Lower lobe of right lung (tissue), 2 donors: ENCODE measurements around the gene NSD1. TPM values are rescaled to one million over a fixed set of nuclear protein-coding genes. Genes with fewer than 3 reads are reported as not detected.

Experiments
- ATAC-seq, 2 donors: fragments of 200-7000 bp; cut with Tn5 transposase; one replicate each; pipeline ENCODE4 v1.9.1; 2020 to 2022; ENCODE audit warnings: mild to moderate bottlenecking in 2 of 2, moderate library complexity in 2 of 2
- DNase-seq: peaks from one replicate; pipeline ENCODE4 v3.0.0-alpha.2; 2020
- H3K27ac ChIP-seq: fragments of 200-600 bp; one replicate; pipeline ENCODE4 v1.8.0; 2022
- H3K27me3 ChIP-seq: fragments of 200-600 bp; one replicate; pipeline ENCODE4 v1.8.0; 2022; ENCODE audit warnings: low read depth
- H3K36me3 ChIP-seq: fragments of 200-600 bp; one replicate; pipeline ENCODE4 v1.8.0; 2022; ENCODE audit warnings: mild to moderate bottlenecking
- H3K4me1 ChIP-seq: fragments of 200-600 bp; one replicate; pipeline ENCODE4 v1.8.0; 2022
- H3K4me3 ChIP-seq: fragments of 200-600 bp; one replicate; pipeline ENCODE4 v1.8.0; 2022; ENCODE audit warnings: mild to moderate bottlenecking
- H3K9me3 ChIP-seq: fragments of 200-600 bp; one replicate; pipeline ENCODE4 v1.8.0; 2022
- CTCF ChIP-seq: fragments of 200-600 bp; IDR thresholded peaks from one replicate; pipeline ENCODE4 v1.8.0; 2022; ENCODE audit warnings: antibody characterized with exemption, mild to moderate bottlenecking
- intact Hi-C: fragments of 100-400 bp; cut with DNase I; formaldehyde crosslinking; loops from one replicate; pipeline ENCODE4 v1.11.0; 2022
- total RNA-seq: library from RNA; stranded (reverse); fragmentation: NEBNext Ultra II Directional; extraction: Animal tissue kit (Norgen Biotek cat#: 25700); gene quantifications from one replicate; pipeline ENCODE4 v1.2.1, GENCODE V29; 2021
- donor health status: DM: no; HTN: yes; CAD: no; lungs with severe emphysema.

Gene NSD1
- total RNA-seq, 1 donor from 2014 or later: 75.5 TPM

- no peak for TF ChIP-seq CTCF
- Histone ChIP-seq H3K4me1 (peaks cover 1% of the 10 kb centered on the region), H3K27me3 (no peaks in the 10 kb centered on the region), H3K9me3 (no peaks in the 10 kb centered on the region), H3K36me3 (no peaks in the 10 kb centered on the region), H3K4me3 (no peak overlapping the region), H3K27ac (no peak overlapping the region)
- ATAC-seq (no peak), DNase-seq (no peak)
- intact Hi-C loops: no loop called here
These were observed 32.9 kb upstream of the NSD1 start for GRCh38 chr5:177100714-177101121.

GRCh38 chr5:177103523-177104253 lies 29.9 kb upstream of the NSD1 start:
- DNase-seq: no peak
- H3K9me3 ChIP-seq: no peaks in the 10 kb centered on the region
- no peaks in the 10 kb centered on the region for H3K4me1 ChIP-seq
- no peak overlapping the region for H3K4me3 ChIP-seq
- H3K27me3 ChIP-seq: no peaks in the 10 kb centered on the region
- TF ChIP-seq CTCF: no peak
- intact Hi-C loops: no loop called here
- no peaks in the 10 kb centered on the region for H3K36me3 ChIP-seq
- H3K27ac ChIP-seq: no peak overlapping the region
- peak in 1 of 2 donors; percentile 10 for ATAC-seq

GRCh38 chr5:177105691-177106476 lies 27.7 kb upstream of the NSD1 start:
- Histone ChIP-seq H3K4me1 (no peaks in the 10 kb centered on the region), H3K36me3 (no peaks in the 10 kb centered on the region), H3K4me3 (no peak overlapping the region), H3K9me3 (no peaks in the 10 kb centered on the region), H3K27ac (no peak overlapping the region), H3K27me3 (no peaks in the 10 kb centered on the region)
- ATAC-seq: no peak
- TF ChIP-seq CTCF: no peak
- intact Hi-C loops: no loop called here
- DNase-seq: no peak

GRCh38 chr5:177107159-177107558 lies 26.4 kb upstream of the NSD1 start:
- Histone ChIP-seq H3K27ac (no peak overlapping the region), H3K4me3 (no peak overlapping the region), H3K9me3 (no peaks in the 10 kb centered on the region), H3K4me1 (no peaks in the 10 kb centered on the region), H3K36me3 (no peaks in the 10 kb centered on the region), H3K27me3 (no peaks in the 10 kb centered on the region)
- DNase-seq (no peak), ATAC-seq (no peak)
- no peak for TF ChIP-seq CTCF
- intact Hi-C loops: no loop called here

GRCh38 chr5:177109810-177110209 lies 23.8 kb upstream of the NSD1 start:
- DNase-seq: no peak
- ATAC-seq: no peak
- Histone ChIP-seq H3K4me3 (no peak overlapping the region), H3K27me3 (no peaks in the 10 kb centered on the region), H3K36me3 (no peaks in the 10 kb centered on the region), H3K9me3 (no peaks in the 10 kb centered on the region), H3K27ac (no peak overlapping the region), H3K4me1 (peaks cover 8% of the 10 kb centered on the region)
- TF ChIP-seq CTCF: no peak
- intact Hi-C loops: no loop called here
